ENCODE results near the gene SLC35B2. TPM values are rescaled to one million over a fixed set of nuclear protein-coding genes. Genes with fewer than 3 reads are reported as not detected.
A peak's percentile ranks its signal among the peaks of the same experiment; 100 is the strongest.

The SLC35B2 gene
- polyA plus RNA-seq, 3 donors, result 17.4 to 54.0 (median 30.6) TPM

GRCh38 chr6:44294832-44295791, 37.8 kb upstream of the SLC35B2 start:
- no peak overlapping the region for H3K27ac ChIP-seq (ENCODE audit: low read depth in 1 of 2, low read length in 2 of 2)
- no peak for DNase-seq
- peaks cover 0 to 5% of the 10 kb centered on the region in 2 donors for H3K9me3 ChIP-seq (replicated peaks in 1 of 2; ENCODE audit: control insufficient read depth in 1 of 2, insufficient read depth in 1 of 2, low read length in 2 of 2)
- H2AFZ ChIP-seq (ENCODE audit: insufficient read depth, low read depth, low read length, poor library complexity, severe bottlenecking), result no peak overlapping the region
- TF ChIP-seq CTCF (IDR thresholded peaks at IDR 0.05), result no peak
- H3K27me3 ChIP-seq (ENCODE audit: control insufficient read depth in 2 of 2, insufficient read depth in 2 of 2, low read length in 2 of 2), result peaks cover 23 to 50% of the 10 kb centered on the region in 2 donors
- no peak overlapping the region for H3K9ac ChIP-seq (ENCODE audit: insufficient read depth, low read length, poor library complexity, severe bottlenecking)
- H3K36me3 ChIP-seq (replicated peaks in 1 of 2; ENCODE audit: control insufficient read depth in 1 of 2, insufficient read depth in 2 of 2, low read length in 2 of 2), result peaks cover under 1 to 5% of the 10 kb centered on the region in 2 donors
- no peaks in the 10 kb centered on the region for H3K79me2 ChIP-seq (ENCODE audit: insufficient read depth, low read length)
- Mint-ChIP-seq H3K4me3 (peak overlapping the region in 1 of 2 donors; percentile 48), H3K27me3 (ENCODE audit: low read depth in 3 of 3) (peaks cover 60 to 81% (median 64%) of the 10 kb centered on the region in 3 donors), H3K9me3 (peaks cover 0 to 8% (median 3%) of the 10 kb centered on the region in 7 donors), H3K4me1 (peaks cover 19% of the 10 kb centered on the region), H3K27ac (no peak overlapping the region), H3K36me3 (peaks cover 11 to 13% of the 10 kb centered on the region in 2 donors)
- 82% methylated on average over 6 of the region's 7 CpGs for WGBS (ENCODE audit: insufficient coverage)
- peaks cover 9 to 15% of the 10 kb centered on the region in 2 donors for H3K4me1 ChIP-seq (ENCODE audit: control insufficient read depth in 1 of 2, insufficient read depth in 2 of 2, low read length in 2 of 2)
- no peaks in the 10 kb centered on the region for H4K20me1 ChIP-seq (ENCODE audit: insufficient read depth, low read length)
- H3K4me2 ChIP-seq (replicated peaks; ENCODE audit: extremely low read depth, low read length, poor library complexity, severe bottlenecking), result no peak overlapping the region
- no peak overlapping the region for H3K4me3 ChIP-seq (replicated peaks in 1 of 3; ENCODE audit: low read depth in 2 of 3, low read length in 3 of 3)
- intact Hi-C loops (cut with micrococcal nuclease), result no loop called here

- no peak overlapping the region for H3K4me2 ChIP-seq (replicated peaks; ENCODE audit: extremely low read depth, low read length, poor library complexity, severe bottlenecking)
- DNase-seq, result no peak
- TF ChIP-seq CTCF (IDR thresholded peaks at IDR 0.05), result no peak
- H3K9ac ChIP-seq (ENCODE audit: insufficient read depth, low read length, poor library complexity, severe bottlenecking), result no peak overlapping the region
- no peak overlapping the region for H3K27ac ChIP-seq (ENCODE audit: low read depth in 1 of 2, low read length in 2 of 2)
- no peaks in the 10 kb centered on the region for H3K79me2 ChIP-seq (ENCODE audit: insufficient read depth, low read length)
- peaks cover 18 to 41% of the 10 kb centered on the region in 2 donors for H3K27me3 ChIP-seq (ENCODE audit: control insufficient read depth in 2 of 2, insufficient read depth in 2 of 2, low read length in 2 of 2)
- H3K4me3 ChIP-seq (replicated peaks in 1 of 3; ENCODE audit: low read depth in 2 of 3, low read length in 3 of 3), result no peak overlapping the region
- intact Hi-C loops (cut with micrococcal nuclease), result no loop called here
- Mint-ChIP-seq H3K9me3 (peaks cover 0 to 6% (median 2%) of the 10 kb centered on the region in 7 donors), H3K27ac (no peak overlapping the region), H3K4me3 (peak overlapping the region in 1 of 2 donors; percentile 39), H3K27me3 (ENCODE audit: low read depth in 3 of 3) (peaks cover 51 to 76% (median 51%) of the 10 kb centered on the region in 3 donors), H3K4me1 (peaks cover 10% of the 10 kb centered on the region), H3K36me3 (peaks cover 0 to 2% of the 10 kb centered on the region in 2 donors)
- peaks cover 7 to 11% of the 10 kb centered on the region in 2 donors for H3K4me1 ChIP-seq (ENCODE audit: control insufficient read depth in 1 of 2, insufficient read depth in 2 of 2, low read length in 2 of 2)
- H3K9me3 ChIP-seq (replicated peaks in 1 of 2; ENCODE audit: control insufficient read depth in 1 of 2, insufficient read depth in 1 of 2, low read length in 2 of 2), result peaks cover 0 to 5% of the 10 kb centered on the region in 2 donors
- no peak overlapping the region for H2AFZ ChIP-seq (ENCODE audit: insufficient read depth, low read depth, low read length, poor library complexity, severe bottlenecking)
- H3K36me3 ChIP-seq (replicated peaks in 1 of 2; ENCODE audit: control insufficient read depth in 1 of 2, insufficient read depth in 2 of 2, low read length in 2 of 2), result no peaks in the 10 kb centered on the region
- 86% methylated on average over 1 of the region's 4 CpGs for WGBS (ENCODE audit: insufficient coverage)
- no peaks in the 10 kb centered on the region for H4K20me1 ChIP-seq (ENCODE audit: insufficient read depth, low read length)
Measured at GRCh38 chr6:44292661-44293365, 35.5 kb upstream of the SLC35B2 start.

All from CD14-positive monocyte (primary cell).